MCF 10A (cell line): ENCODE data around the gene CDK14. TPM values are rescaled to one million over a fixed set of nuclear protein-coding genes. Genes with fewer than 3 reads are reported as not detected.
"Not testable (repeated sequence)": the region's sequence is repeated elsewhere in the genome, so short reads cannot be mapped to it uniquely, and the experiment has no call there.

Experiments
- BruUV-seq: library from RNA; stranded (reverse); fragments of 400-500 nt; replicated peaks from 2 replicates; lab custom pipeline; 2021; lab: Mats Ljungman, UMichigan
- CTCF ChIA-PET: fragments of 300-600 bp; sonication (Branson Sonifier 250); formaldehyde crosslinking; extraction: SDS; loops from one replicate; lab custom pipeline; 2021; ENCODE audit warnings: antibody characterized with exemption, inconsistent platforms; lab: Yijun Ruan, JAX
- POLR2A ChIA-PET: fragments of 300-600, 350-650 bp; sonication (Branson Sonifier 250); formaldehyde crosslinking; extraction: SDS; loops from one replicate; lab custom pipeline; 2020; ENCODE audit warnings: antibody characterized with exemption, inconsistent platforms; lab: Yijun Ruan, JAX
- DNase-seq: peaks from one replicate; pipeline ENCODE4 v3.0.0-alpha.2; 2018; ENCODE audit not compliant: unreplicated experiment
- H3K27ac Mint-ChIP-seq: one replicate; pipeline ENCODE4 v1.8.0; 2022; ENCODE audit warnings: mild to moderate bottlenecking, low read depth, mixed read lengths; ENCODE audit not compliant: unreplicated experiment
- H3K27me3 Mint-ChIP-seq: one replicate; pipeline ENCODE4 v1.8.0; 2022; ENCODE audit warnings: mixed read lengths; ENCODE audit not compliant: insufficient read depth, unreplicated experiment
- H3K36me3 Mint-ChIP-seq: one replicate; pipeline ENCODE4 v1.8.0; 2022; ENCODE audit warnings: mild to moderate bottlenecking, moderate library complexity, mixed read lengths; ENCODE audit not compliant: insufficient read depth, unreplicated experiment
- H3K4me1 Mint-ChIP-seq: one replicate; pipeline ENCODE4 v1.8.0; 2022; ENCODE audit warnings: mixed read lengths; ENCODE audit not compliant: insufficient read depth, unreplicated experiment
- H3K4me3 Mint-ChIP-seq: one replicate; pipeline ENCODE4 v1.8.0; 2022; ENCODE audit warnings: mild to moderate bottlenecking, moderate library complexity, mixed read lengths; ENCODE audit not compliant: unreplicated experiment
- H3K9me3 Mint-ChIP-seq: one replicate; pipeline ENCODE4 v1.8.0; 2022; ENCODE audit warnings: mixed read lengths; ENCODE audit not compliant: unreplicated experiment
- intact Hi-C: fragments of 100-400 bp; cut with micrococcal nuclease; formaldehyde crosslinking; loops from 2 replicates; pipeline ENCODE4 v1.14.1; 2022
- total RNA-seq: library from RNA; stranded (reverse); gene quantifications from 2 replicates; pipeline ENCODE4 v1.2.3, GENCODE V29; 2022
- TF ChIP-seq, protein P1 (sequence below): fragments of 200-600 bp; IDR thresholded peaks from one replicate; pipeline ENCODE4 v1.8.0; 2022; ENCODE audit warnings: antibody characterized with exemption, mild to moderate bottlenecking; ENCODE audit not compliant: unreplicated experiment

The CDK14 gene
- total RNA-seq, 1 experiment from 2014 or later: 32.0 TPM

GRCh38 chr7:90788052-90788451, 191.9 kb downstream of the CDK14 start:
- ChIA-PET POLR2A (interaction anchor here (0.7 kb wide), 1 partner anchor 145 kb away, joined by 3 read pairs; no protein-coding TSS in a partner anchor), CTCF (interaction anchor here (0.9 kb wide), 1 partner anchor 172 kb away, joined by 3 read pairs; no protein-coding TSS in a partner anchor)
- H3K36me3 Mint-ChIP-seq: peaks cover 4% of the 10 kb centered on the region
- intact Hi-C loops: no loop called here
- no peak for DNase-seq
- no TSS peak for BruUV-seq
- TF ChIP-seq, protein P1, sequence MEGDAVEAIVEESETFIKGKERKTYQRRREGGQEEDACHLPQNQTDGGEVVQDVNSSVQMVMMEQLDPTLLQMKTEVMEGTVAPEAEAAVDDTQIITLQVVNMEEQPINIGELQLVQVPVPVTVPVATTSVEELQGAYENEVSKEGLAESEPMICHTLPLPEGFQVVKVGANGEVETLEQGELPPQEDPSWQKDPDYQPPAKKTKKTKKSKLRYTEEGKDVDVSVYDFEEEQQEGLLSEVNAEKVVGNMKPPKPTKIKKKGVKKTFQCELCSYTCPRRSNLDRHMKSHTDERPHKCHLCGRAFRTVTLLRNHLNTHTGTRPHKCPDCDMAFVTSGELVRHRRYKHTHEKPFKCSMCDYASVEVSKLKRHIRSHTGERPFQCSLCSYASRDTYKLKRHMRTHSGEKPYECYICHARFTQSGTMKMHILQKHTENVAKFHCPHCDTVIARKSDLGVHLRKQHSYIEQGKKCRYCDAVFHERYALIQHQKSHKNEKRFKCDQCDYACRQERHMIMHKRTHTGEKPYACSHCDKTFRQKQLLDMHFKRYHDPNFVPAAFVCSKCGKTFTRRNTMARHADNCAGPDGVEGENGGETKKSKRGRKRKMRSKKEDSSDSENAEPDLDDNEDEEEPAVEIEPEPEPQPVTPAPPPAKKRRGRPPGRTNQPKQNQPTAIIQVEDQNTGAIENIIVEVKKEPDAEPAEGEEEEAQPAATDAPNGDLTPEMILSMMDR: no peak
- H3K4me3 Mint-ChIP-seq: no peak overlapping the region
- H3K4me1 Mint-ChIP-seq: peaks cover 5% of the 10 kb centered on the region
- H3K27me3 Mint-ChIP-seq: no peaks in the 10 kb centered on the region
- H3K27ac Mint-ChIP-seq: no peak overlapping the region
- peaks cover 21% of the 10 kb centered on the region for H3K9me3 Mint-ChIP-seq

DNA sequence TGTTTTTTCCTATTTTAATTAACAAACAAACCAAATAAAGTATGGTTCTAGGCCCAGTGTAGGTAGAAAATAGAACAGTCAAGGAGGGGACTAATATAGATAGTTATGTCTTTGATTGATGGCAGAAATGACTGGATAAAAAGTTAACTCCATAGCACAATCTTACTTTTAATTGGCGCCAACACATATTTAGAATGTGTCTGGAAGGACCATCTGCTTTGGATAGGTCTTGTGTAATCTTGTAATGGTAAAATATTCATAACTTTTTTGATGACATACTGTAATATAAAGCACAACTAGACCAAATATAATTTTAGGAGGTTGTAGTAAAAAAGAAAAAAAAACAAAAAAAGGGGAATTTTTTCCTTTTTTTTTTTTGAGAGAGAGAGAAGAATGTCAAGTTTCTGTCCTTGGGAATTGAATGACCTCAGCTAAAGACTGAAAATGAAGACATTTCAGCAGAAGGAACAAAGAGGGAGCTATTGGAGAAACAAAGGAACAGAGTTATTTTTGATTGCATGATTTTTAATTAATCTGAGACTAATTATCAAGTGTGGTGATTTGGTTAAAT, 193.7 kb downstream of the CDK14 start:
- ChIA-PET POLR2A (no interaction called here), CTCF (no interaction called here)
- no peak for DNase-seq
- intact Hi-C loops: no loop called here
- H3K9me3 Mint-ChIP-seq: peaks cover 21% of the 10 kb centered on the region
- no peaks in the 10 kb centered on the region for H3K27me3 Mint-ChIP-seq
- peaks cover 5% of the 10 kb centered on the region for H3K4me1 Mint-ChIP-seq
- TF ChIP-seq, protein P1: no peak
- peaks cover 4% of the 10 kb centered on the region for H3K36me3 Mint-ChIP-seq
- H3K4me3 Mint-ChIP-seq: no peak overlapping the region
- no TSS peak for BruUV-seq
- no peak overlapping the region for H3K27ac Mint-ChIP-seq

DNA sequence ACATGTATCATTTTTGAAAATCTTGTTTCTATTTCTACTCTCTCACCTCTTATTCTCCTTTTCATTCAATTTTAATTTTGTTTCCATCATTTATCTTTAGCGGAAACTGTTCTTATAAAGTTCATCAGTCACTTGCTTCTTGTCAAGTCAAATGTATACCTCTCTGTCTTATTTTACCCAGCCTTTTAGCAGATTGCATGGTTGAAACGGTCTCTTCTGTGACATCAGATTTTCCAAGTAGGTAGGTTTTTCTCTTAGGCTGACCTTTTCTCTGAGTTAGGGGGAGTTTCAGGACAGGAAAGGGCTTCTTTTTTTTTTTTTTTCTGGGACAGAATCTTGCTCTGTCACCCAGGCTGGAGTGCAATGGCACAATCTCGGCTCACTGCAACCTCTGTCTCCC, 195.5 kb downstream of the CDK14 start:
- CTCF ChIA-PET: interaction anchor here (0.6 kb wide), 1 partner anchor 339 kb away, joined by 3 read pairs; no protein-coding TSS in a partner anchor
- Mint-ChIP-seq H3K4me1 (peaks cover 5% of the 10 kb centered on the region), H3K36me3 (no peaks in the 10 kb centered on the region), H3K9me3 (peaks cover 21% of the 10 kb centered on the region), H3K27me3 (no peaks in the 10 kb centered on the region), H3K4me3 (no peak overlapping the region), H3K27ac (no peak overlapping the region)
- DNase-seq: no peak
- no TSS peak for BruUV-seq
- POLR2A ChIA-PET: no interaction called here
- TF ChIP-seq, protein P1: no peak
- intact Hi-C loops: no loop called here

GRCh38 chr7:90792301-90792700, 196.2 kb downstream of the CDK14 start:
- ChIA-PET CTCF (no interaction called here), POLR2A (no interaction called here)
- intact Hi-C loops: no loop called here
- no peak for DNase-seq
- Mint-ChIP-seq H3K9me3 (peaks cover 21% of the 10 kb centered on the region), H3K4me1 (peaks cover 6% of the 10 kb centered on the region), H3K27me3 (no peaks in the 10 kb centered on the region), H3K4me3 (no peak overlapping the region), H3K27ac (no peak overlapping the region), H3K36me3 (no peaks in the 10 kb centered on the region)
- TF ChIP-seq, protein P1: no peak
- no TSS peak for BruUV-seq

GRCh38 chr7:90794234-90794633, 198.1 kb downstream of the CDK14 start:
- POLR2A ChIA-PET, H3K4me3 Mint-ChIP-seq, DNase-seq, BruUV-seq, CTCF ChIA-PET, H3K36me3 Mint-ChIP-seq, H3K27ac Mint-ChIP-seq, H3K27me3 Mint-ChIP-seq, intact Hi-C loops, H3K4me1 Mint-ChIP-seq: not testable (repeated sequence)
- peaks cover 21% of the 10 kb centered on the region for H3K9me3 Mint-ChIP-seq
